ENCODE measurements around the gene POLN.

Gene POLN

DNA sequence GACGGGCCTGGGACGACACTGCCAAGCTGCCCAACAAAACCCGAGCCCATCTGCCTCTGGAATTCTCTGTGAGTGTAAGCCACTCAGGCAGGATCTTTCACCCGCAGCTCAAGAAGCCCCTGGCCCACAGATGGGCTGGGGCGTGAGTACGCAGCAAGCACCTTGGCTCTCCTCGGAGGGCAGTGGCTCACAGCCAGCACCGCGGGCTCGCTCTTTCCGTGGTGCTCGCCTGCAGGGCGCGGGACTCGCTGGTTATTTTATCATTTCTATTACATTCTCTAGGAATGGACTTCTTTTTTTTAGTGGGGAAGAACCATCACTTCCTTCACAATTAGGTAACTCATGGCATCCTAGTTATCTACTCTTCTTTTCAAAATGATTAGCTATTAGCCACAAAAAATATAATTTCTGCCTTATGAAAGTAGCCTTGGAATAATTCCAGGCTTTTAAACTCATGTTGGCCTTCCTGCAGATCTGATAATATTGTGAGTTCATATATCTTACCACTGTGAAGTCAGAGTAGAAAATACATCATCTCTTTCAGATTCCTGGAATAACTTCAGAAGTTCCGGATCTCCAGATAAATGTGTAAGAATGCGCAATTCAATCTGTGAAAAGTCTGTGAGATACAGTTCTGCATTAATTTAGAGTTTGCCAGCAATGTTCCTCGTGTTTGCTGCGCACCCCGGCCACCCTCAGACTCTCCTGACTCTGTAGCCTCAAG lies 114.2 kb downstream of the POLN start:
- Histone ChIP-seq H3K27ac (ENCODE audit: insufficient read depth in 1 of 2, low read depth in 1 of 2, low read length in 2 of 2, poor library complexity in 1 of 2, severe bottlenecking in 2 of 2) (no peak overlapping the region), H3K36me3 (ENCODE audit: control insufficient read depth in 4 of 4, insufficient read depth in 4 of 4, low read length in 3 of 4) (no peaks in the 10 kb centered on the region), H3K27me3 (replicated peaks in 2 of 5; ENCODE audit: control insufficient read depth in 4 of 5, insufficient read depth in 5 of 5, low read length in 4 of 5) (no peaks in the 10 kb centered on the region), H3K9me3 (ENCODE audit: control extremely low read depth in 1 of 5, control insufficient read depth in 4 of 5, insufficient read depth in 2 of 5, low read depth in 1 of 5, low read length in 4 of 5) (peaks cover 2 to 13% (median 9%) of the 10 kb centered on the region in 5 experiments), H3K4me3 (ENCODE audit: control insufficient read depth in 1 of 7, extremely low read depth in 1 of 7, insufficient read depth in 4 of 7, low read depth in 2 of 7, low read length in 6 of 7) (no peak overlapping the region), H3K4me1 (ENCODE audit: control extremely low read depth in 1 of 4, control insufficient read depth in 4 of 4, insufficient read depth in 4 of 4, low read length in 3 of 4) (no peaks in the 10 kb centered on the region)
- POLR2A ChIA-PET: no interaction called here
- no peak for DNase-seq
- 96% methylated on average over 11 of the region's 20 CpGs for WGBS (ENCODE audit: insufficient coverage)
- CTCF ChIA-PET: no interaction called here

DNA sequence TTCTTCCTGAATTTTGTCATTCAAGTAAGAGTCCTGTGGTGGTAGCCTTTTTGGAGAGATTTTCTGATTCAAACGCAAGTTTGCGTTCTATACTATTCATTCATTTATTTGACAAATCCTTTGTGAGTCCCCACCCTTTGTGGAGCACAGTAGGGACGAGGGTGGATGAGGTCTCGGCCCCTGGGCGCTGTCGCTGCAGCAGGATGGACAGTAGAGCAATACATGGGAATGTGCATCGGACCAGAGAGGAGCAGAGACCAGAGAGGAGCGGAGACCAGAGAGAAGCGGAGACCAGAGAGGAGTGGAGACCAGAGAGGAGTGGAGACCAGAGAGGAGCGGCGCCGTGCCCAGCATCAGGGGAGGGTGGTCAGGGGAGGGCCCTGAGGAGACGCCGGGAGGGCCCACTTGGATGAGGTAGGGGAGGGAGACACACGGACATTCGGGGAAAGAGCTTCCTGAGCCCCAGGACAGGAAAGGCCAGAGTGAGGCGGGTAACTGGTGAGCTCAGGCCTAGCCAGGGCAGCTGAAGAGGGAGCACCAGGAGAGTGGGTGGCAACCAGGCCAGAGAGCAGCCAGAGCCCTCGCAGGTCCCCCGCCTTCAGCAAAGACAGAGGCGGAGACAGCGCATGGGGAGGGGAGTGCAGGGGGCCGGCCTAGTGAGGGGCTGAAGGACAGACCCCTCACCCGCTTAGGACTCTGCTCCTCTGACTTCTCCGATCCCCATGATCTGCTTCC lies 115.4 kb downstream of the POLN start:
- WGBS (ENCODE audit: insufficient coverage): 96% methylated on average over 21 of the region's 24 CpGs
- POLR2A ChIA-PET: no interaction called here
- CTCF ChIA-PET: no interaction called here

DNA sequence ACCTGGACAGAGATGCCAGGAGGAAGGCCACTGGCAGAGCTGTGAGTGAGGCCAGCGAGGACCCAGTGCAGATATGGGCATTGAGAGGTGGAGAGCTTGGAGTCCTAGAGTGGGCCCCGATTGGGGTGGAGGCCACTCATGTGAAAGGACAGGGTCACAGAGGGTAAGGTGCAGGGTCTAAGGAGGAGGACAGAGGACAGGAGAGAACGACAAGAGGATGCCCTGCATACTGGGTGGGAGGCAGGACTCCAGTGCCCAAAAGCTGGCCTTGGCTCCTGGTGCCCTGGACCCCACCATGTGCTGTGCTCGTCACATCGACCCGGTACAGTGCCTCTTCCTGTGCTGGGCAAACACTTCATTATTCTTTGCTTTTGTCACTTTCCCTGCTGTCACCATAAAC lies 116.1 kb downstream of the POLN start:
- no peak overlapping the region for H3K27ac ChIP-seq (ENCODE audit: insufficient read depth in 1 of 2, low read depth in 1 of 2, low read length in 2 of 2, poor library complexity in 1 of 2, severe bottlenecking in 2 of 2)
- WGBS (ENCODE audit: insufficient coverage): 98% methylated on average over 4 of the region's 6 CpGs
- H3K4me3 ChIP-seq (ENCODE audit: control insufficient read depth in 1 of 7, extremely low read depth in 1 of 7, insufficient read depth in 4 of 7, low read depth in 2 of 7, low read length in 6 of 7): no peak overlapping the region
- POLR2A ChIA-PET: no interaction called here
- H3K9me3 ChIP-seq (ENCODE audit: control extremely low read depth in 1 of 5, control insufficient read depth in 4 of 5, insufficient read depth in 2 of 5, low read depth in 1 of 5, low read length in 4 of 5): no peaks in the 10 kb centered on the region
- no peak for DNase-seq
- CTCF ChIA-PET: no interaction called here
- no peaks in the 10 kb centered on the region for H3K4me1 ChIP-seq (ENCODE audit: control extremely low read depth in 1 of 4, control insufficient read depth in 4 of 4, insufficient read depth in 4 of 4, low read length in 3 of 4)
- H3K36me3 ChIP-seq (ENCODE audit: control insufficient read depth in 4 of 4, insufficient read depth in 4 of 4, low read length in 3 of 4): no peaks in the 10 kb centered on the region
- H3K27me3 ChIP-seq (replicated peaks in 2 of 5; ENCODE audit: control insufficient read depth in 4 of 5, insufficient read depth in 5 of 5, low read length in 4 of 5): no peaks in the 10 kb centered on the region

More for the DNA sequence above, 115.4 kb downstream of the POLN start:
- no peaks in the 10 kb centered on the region for H3K36me3 ChIP-seq (ENCODE audit: control insufficient read depth in 4 of 4, insufficient read depth in 4 of 4, low read length in 3 of 4)
- no peaks in the 10 kb centered on the region for H3K27me3 ChIP-seq (replicated peaks in 2 of 5; ENCODE audit: control insufficient read depth in 4 of 5, insufficient read depth in 5 of 5, low read length in 4 of 5)
- H3K4me3 ChIP-seq (ENCODE audit: control insufficient read depth in 1 of 7, extremely low read depth in 1 of 7, insufficient read depth in 4 of 7, low read depth in 2 of 7, low read length in 6 of 7): no peak overlapping the region
- H3K27ac ChIP-seq (ENCODE audit: insufficient read depth in 1 of 2, low read depth in 1 of 2, low read length in 2 of 2, poor library complexity in 1 of 2, severe bottlenecking in 2 of 2): no peak overlapping the region
- DNase-seq: no peak
- H3K9me3 ChIP-seq (ENCODE audit: control extremely low read depth in 1 of 5, control insufficient read depth in 4 of 5, insufficient read depth in 2 of 5, low read depth in 1 of 5, low read length in 4 of 5): peaks cover 0 to under 1% (median 0%) of the 10 kb centered on the region in 5 experiments
- H3K4me1 ChIP-seq (ENCODE audit: control extremely low read depth in 1 of 4, control insufficient read depth in 4 of 4, insufficient read depth in 4 of 4, low read length in 3 of 4): no peaks in the 10 kb centered on the region

DNA sequence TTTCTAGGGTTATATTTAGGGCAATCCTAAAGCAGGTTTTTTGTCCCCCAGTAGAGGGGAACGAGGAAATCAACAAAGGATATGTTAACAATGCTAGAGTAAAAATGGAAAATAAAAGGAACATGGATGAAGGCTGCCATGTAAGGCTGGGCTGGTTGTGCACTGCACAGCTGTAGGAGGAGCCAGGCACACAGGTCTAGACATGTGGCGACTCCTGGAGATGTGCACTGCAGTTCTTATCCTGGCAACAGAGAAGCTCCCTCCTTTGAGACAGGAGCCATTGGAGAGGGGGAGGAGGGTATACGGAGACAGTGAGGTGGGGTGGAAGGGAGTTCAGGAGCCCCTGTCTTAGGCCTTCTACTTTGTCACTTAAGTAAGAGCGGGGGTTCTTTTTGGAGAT lies 116.9 kb downstream of the POLN start:
- POLR2A ChIA-PET: no interaction called here

DNA sequence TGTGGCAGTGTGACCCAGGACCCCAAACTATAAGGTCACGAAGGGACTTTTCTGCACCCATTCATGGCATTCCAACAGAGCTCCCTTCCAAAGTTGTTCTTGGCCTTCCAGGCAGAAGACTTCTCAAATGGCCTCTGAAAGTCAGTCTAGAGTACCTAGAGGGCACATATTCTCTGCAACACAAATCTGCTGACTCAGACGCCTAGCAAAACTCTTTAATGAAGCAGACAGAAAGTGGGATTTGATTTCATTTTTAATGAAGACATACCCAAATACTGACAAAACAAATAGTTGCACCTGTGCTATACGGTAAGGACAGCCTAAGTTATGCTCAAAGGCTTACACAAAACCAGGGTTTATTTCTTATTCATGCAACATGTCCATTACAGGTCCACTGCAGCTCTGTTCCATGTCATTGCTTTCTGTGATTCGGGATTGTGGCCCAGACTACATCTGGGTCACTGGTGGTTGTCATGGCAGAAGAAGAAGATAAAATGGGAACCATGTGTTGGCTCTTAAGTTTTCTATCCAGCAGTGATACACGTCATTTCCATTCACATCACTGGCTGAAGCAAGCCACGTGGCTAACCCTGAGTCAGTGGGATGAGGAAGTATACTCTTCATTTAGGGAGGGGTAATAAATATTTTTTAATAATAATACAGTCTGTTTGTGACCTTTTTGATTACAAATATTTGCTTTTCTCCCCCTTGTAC lies 125.1 kb downstream of the POLN start:
- POLR2A ChIA-PET: interaction anchor here (0.9 kb wide), 1 partner anchor 45 kb away, joined by 3 read pairs; no protein-coding TSS in a partner anchor
- no peak for DNase-seq

More for the DNA sequence above, 116.9 kb downstream of the POLN start:
- Histone ChIP-seq H3K36me3 (ENCODE audit: control insufficient read depth in 4 of 4, insufficient read depth in 4 of 4, low read length in 3 of 4) (no peaks in the 10 kb centered on the region), H3K27ac (ENCODE audit: insufficient read depth in 1 of 2, low read depth in 1 of 2, low read length in 2 of 2, poor library complexity in 1 of 2, severe bottlenecking in 2 of 2) (no peak overlapping the region), H3K4me1 (ENCODE audit: control extremely low read depth in 1 of 4, control insufficient read depth in 4 of 4, insufficient read depth in 4 of 4, low read length in 3 of 4) (no peaks in the 10 kb centered on the region), H3K4me3 (ENCODE audit: control insufficient read depth in 1 of 7, extremely low read depth in 1 of 7, insufficient read depth in 4 of 7, low read depth in 2 of 7, low read length in 6 of 7) (no peak overlapping the region), H3K27me3 (replicated peaks in 2 of 5; ENCODE audit: control insufficient read depth in 4 of 5, insufficient read depth in 5 of 5, low read length in 4 of 5) (no peaks in the 10 kb centered on the region), H3K9me3 (ENCODE audit: control extremely low read depth in 1 of 5, control insufficient read depth in 4 of 5, insufficient read depth in 2 of 5, low read depth in 1 of 5, low read length in 4 of 5) (no peaks in the 10 kb centered on the region)
- DNase-seq: no peak
- CTCF ChIA-PET: no interaction called here
- WGBS (ENCODE audit: insufficient coverage): 100% methylated on average over 4 of the region's 4 CpGs

DNA sequence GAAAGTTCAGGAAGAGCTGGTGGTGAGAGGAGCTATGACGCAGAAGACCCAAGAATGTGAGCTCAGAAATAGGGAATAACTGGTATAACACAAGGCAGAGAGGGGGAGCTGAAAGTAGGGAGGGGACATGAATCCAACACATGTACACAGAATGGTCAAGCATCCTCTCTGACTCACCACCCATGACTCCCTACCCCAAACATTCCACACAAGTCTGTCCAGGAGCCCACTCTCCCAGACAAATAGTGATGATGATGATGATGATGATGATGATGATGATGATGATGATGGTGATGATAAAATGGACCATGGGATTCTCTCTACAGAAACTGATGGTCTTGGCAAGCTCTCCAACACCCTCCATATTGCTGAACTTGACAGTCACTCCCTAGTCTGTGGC lies 136.4 kb downstream of the POLN start:
- peaks cover 0 to 29% (median 17%) of the 10 kb centered on the region in 5 experiments for H3K9me3 ChIP-seq (ENCODE audit: control extremely low read depth in 1 of 5, control insufficient read depth in 4 of 5, insufficient read depth in 2 of 5, low read depth in 1 of 5, low read length in 4 of 5)
- ChIA-PET POLR2A (no interaction called here), CTCF (interaction anchor here (0.7 kb wide), 1 partner anchor 99 kb away, joined by 3 read pairs; no protein-coding TSS in a partner anchor)
- no peak overlapping the region for H3K27ac ChIP-seq (ENCODE audit: insufficient read depth in 1 of 2, low read depth in 1 of 2, low read length in 2 of 2, poor library complexity in 1 of 2, severe bottlenecking in 2 of 2)
- no peak overlapping the region for H3K4me3 ChIP-seq (ENCODE audit: control insufficient read depth in 1 of 7, extremely low read depth in 1 of 7, insufficient read depth in 4 of 7, low read depth in 2 of 7, low read length in 6 of 7)
- H3K27me3 ChIP-seq (replicated peaks in 2 of 5; ENCODE audit: control insufficient read depth in 4 of 5, insufficient read depth in 5 of 5, low read length in 4 of 5): peaks cover 0 to 9% (median 6%) of the 10 kb centered on the region in 5 experiments
- H3K36me3 ChIP-seq (ENCODE audit: control insufficient read depth in 4 of 4, insufficient read depth in 4 of 4, low read length in 3 of 4): no peaks in the 10 kb centered on the region
- WGBS (ENCODE audit: insufficient coverage): 100% methylated on average over 1 of the region's 1 CpG
- H3K4me1 ChIP-seq (ENCODE audit: control extremely low read depth in 1 of 4, control insufficient read depth in 4 of 4, insufficient read depth in 4 of 4, low read length in 3 of 4): no peaks in the 10 kb centered on the region
- DNase-seq: no peak

More for the DNA sequence above, 125.1 kb downstream of the POLN start:
- CTCF ChIA-PET: no interaction called here
- H3K9me3 ChIP-seq (ENCODE audit: control extremely low read depth in 1 of 5, control insufficient read depth in 4 of 5, insufficient read depth in 2 of 5, low read depth in 1 of 5, low read length in 4 of 5): no peaks in the 10 kb centered on the region
- H3K27ac ChIP-seq (ENCODE audit: insufficient read depth in 1 of 2, low read depth in 1 of 2, low read length in 2 of 2, poor library complexity in 1 of 2, severe bottlenecking in 2 of 2): no peak overlapping the region
- no peaks in the 10 kb centered on the region for H3K4me1 ChIP-seq (ENCODE audit: control extremely low read depth in 1 of 4, control insufficient read depth in 4 of 4, insufficient read depth in 4 of 4, low read length in 3 of 4)
- peaks cover 0 to 5% (median 0%) of the 10 kb centered on the region in 5 experiments for H3K27me3 ChIP-seq (replicated peaks in 2 of 5; ENCODE audit: control insufficient read depth in 4 of 5, insufficient read depth in 5 of 5, low read length in 4 of 5)
- 86% methylated on average over 4 of the region's 6 CpGs for WGBS (ENCODE audit: insufficient coverage)
- H3K4me3 ChIP-seq (ENCODE audit: control insufficient read depth in 1 of 7, extremely low read depth in 1 of 7, insufficient read depth in 4 of 7, low read depth in 2 of 7, low read length in 6 of 7): no peak overlapping the region
- no peaks in the 10 kb centered on the region for H3K36me3 ChIP-seq (ENCODE audit: control insufficient read depth in 4 of 4, insufficient read depth in 4 of 4, low read length in 3 of 4)

Data from common myeloid progenitor, CD34-positive (primary cell).